Prostate gland (tissue), 2 donors: ENCODE data around the gene SEC23A. TPM values are rescaled to one million over a fixed set of nuclear protein-coding genes. Genes with fewer than 3 reads are reported as not detected.
"Not testable (repeated sequence)": the region's sequence is repeated elsewhere in the genome, so short reads cannot be mapped to it uniquely, and the experiment has no call there.

Experiments
- DNase-seq: peaks from one replicate; pipeline ENCODE4 v3.0.0-alpha.2; 2019; ENCODE audit warnings: low spot score
- H3K27ac ChIP-seq, 2 donors: fragments of 200-600 bp; sonication (generic); 2 replicates each; pipeline ENCODE4 v1.5.1; 2017 to 2019
- H3K27me3 ChIP-seq: fragments of 200-600 bp; sonication (generic); replicated peaks from 2 replicates; pipeline ENCODE4 v1.5.1; 2019; ENCODE audit not compliant: insufficient read depth
- H3K36me3 ChIP-seq, 2 donors: fragments of 200-600 bp; sonication (generic); 1 replicate in 1 of 2; 2 replicates in 1 of 2; pipeline versions ENCODE4 v1.5.1 to v1.8.1; 2017 to 2019
- H3K4me1 ChIP-seq: fragments of 200-600 bp; sonication (generic); replicated peaks from 2 replicates; pipeline ENCODE4 v1.5.1; 2019
- H3K4me3 ChIP-seq, 2 donors: fragments of 200-600 bp; sonication (generic); 2 replicates each; pipeline ENCODE4 v1.5.1; 2017 to 2019
- H3K9me3 ChIP-seq: fragments of 200-600 bp; sonication (generic); 2 replicates; pipeline ENCODE4 v1.5.1; 2017
- CTCF ChIP-seq, 4 experiments: fragments of 200-600 bp in 2 of 4; fragments of 450-650 bp in 2 of 4; sonication (generic) in 2 of 4; IDR thresholded peaks; 1 replicate in 3 of 4; 2 replicates in 1 of 4; pipeline ENCODE4 v1.5.1; 2016 to 2019; ENCODE audit warnings: antibody characterized with exemption in 4 of 4, mild to moderate bottlenecking in 2 of 4, moderate library complexity in 2 of 4
- POLR2A ChIP-seq: fragments of 450-650 bp; IDR thresholded peaks from one replicate; pipeline ENCODE4 v1.6.1; 2016; ENCODE audit warnings: antibody characterized with exemption, mild to moderate bottlenecking
- POLR2AphosphoS5 ChIP-seq: sonication (generic); formaldehyde crosslinking; IDR thresholded peaks from one replicate; pipeline ENCODE4 v1.6.1; 2017; ENCODE audit warnings: antibody characterized with exemption
- WGBS: methylation state at CpG from one replicate; pipeline ENCODE4 v1.1.5; 2018; 5-methylcytosine and 5-hydroxymethylcytosine counted together
- intact Hi-C: fragments of 100-400 bp; cut with DNase I; formaldehyde crosslinking; loops from one replicate; pipeline ENCODE4 v1.14.2; 2022
- total RNA-seq, 2 donors: library from RNA; depleted of rRNA; stranded (reverse); fragments of >200 nt; gene quantifications; one replicate each; pipeline ENCODE4 v1.1.0, GENCODE V29; 2016

Gene SEC23A
- total RNA-seq, 2 donors from 2014 or later = 54.7 to 102 TPM

GRCh38 chr14:39015360-39015961 is 87.6 kb downstream of the SEC23A start:
- Histone ChIP-seq H3K4me1 (no peaks in the 10 kb centered on the region), H3K27ac (no peak overlapping the region), H3K9me3 (no peaks in the 10 kb centered on the region), H3K4me3 (no peak overlapping the region), H3K27me3 (no peaks in the 10 kb centered on the region), H3K36me3 (no peaks in the 10 kb centered on the region)
- no peak for DNase-seq
- no peak for TF ChIP-seq POLR2A
- peak; percentile 27 to 69 (median 49) for TF ChIP-seq CTCF (IDR thresholded peaks at IDR 0.05)
- WGBS = 29% methylated on average over 5 of the region's 5 CpGs
- intact Hi-C loops = loop anchor here (5.0 kb wide), 1 partner anchor 293 kb away; no protein-coding TSS in a partner anchor

GRCh38 chr14:39014460-39014859 is 88.6 kb downstream of the SEC23A start:
- no peak overlapping the region for H3K27ac ChIP-seq
- no peaks in the 10 kb centered on the region for H3K36me3 ChIP-seq
- no peaks in the 10 kb centered on the region for H3K9me3 ChIP-seq
- no peaks in the 10 kb centered on the region for H3K27me3 ChIP-seq
- intact Hi-C loops = no loop called here
- WGBS = 79% methylated on average over 1 of the region's 1 CpG
- DNase-seq = no peak
- H3K4me1 ChIP-seq = no peaks in the 10 kb centered on the region
- H3K4me3 ChIP-seq = no peak overlapping the region
- TF ChIP-seq POLR2AphosphoS5 (no peak), CTCF (IDR thresholded peaks at IDR 0.05) (no peak), POLR2A (no peak)

GRCh38 chr14:39008965-39009364 is 94.1 kb downstream of the SEC23A start:
- H3K4me1 ChIP-seq, H3K4me3 ChIP-seq, H3K27me3 ChIP-seq, H3K36me3 ChIP-seq, DNase-seq, H3K27ac ChIP-seq, H3K9me3 ChIP-seq, intact Hi-C loops: not testable (repeated sequence)
- 41% methylated on average over 1 of the region's 1 CpG for WGBS

- H3K27ac ChIP-seq = no peak overlapping the region
- TF ChIP-seq POLR2AphosphoS5 (no peak), CTCF (IDR thresholded peaks at IDR 0.05) (no peak), POLR2A (no peak)
- H3K36me3 ChIP-seq = no peaks in the 10 kb centered on the region
- 81% methylated on average over 4 of the region's 4 CpGs for WGBS
- H3K4me3 ChIP-seq = no peak overlapping the region
- intact Hi-C loops = no loop called here
- no peaks in the 10 kb centered on the region for H3K9me3 ChIP-seq
- no peaks in the 10 kb centered on the region for H3K27me3 ChIP-seq
- H3K4me1 ChIP-seq = no peaks in the 10 kb centered on the region
- DNase-seq = no peak
These were observed 96.2 kb downstream of the SEC23A start for GRCh38 chr14:39006721-39007410.

GRCh38 chr14:39005044-39005880 is 97.8 kb downstream of the SEC23A start:
- intact Hi-C loops = no loop called here
- Histone ChIP-seq H3K4me3 (no peak overlapping the region), H3K9me3 (no peaks in the 10 kb centered on the region), H3K27me3 (no peaks in the 10 kb centered on the region), H3K4me1 (no peaks in the 10 kb centered on the region), H3K36me3 (no peaks in the 10 kb centered on the region), H3K27ac (no peak overlapping the region)
- DNase-seq = no peak
- WGBS = 77% methylated on average over 8 of the region's 8 CpGs
- TF ChIP-seq CTCF (IDR thresholded peaks at IDR 0.05) (no peak), POLR2AphosphoS5 (no peak), POLR2A (no peak)
